Epithelial cell of proximal tubule (primary cell): Measurements from ENCODE around the gene ROR1. TPM values are rescaled to one million over a fixed set of nuclear protein-coding genes. Genes with fewer than 3 reads are reported as not detected.

ENCODE experiments used
- DNase-seq: peaks from one replicate; pipeline ENCODE4 v3.0.0-alpha.2; 2011; ENCODE audit warnings: low read depth
- H3K4me3 ChIP-seq: 2 replicates; pipeline ENCODE4 v1.5.1; 2011; ENCODE audit warnings: low read depth, mild to moderate bottlenecking, low read length
- total RNA-seq: library from RNA; depleted of rRNA; stranded (reverse); fragments of >200 nt; gene quantifications from 2 replicates; pipeline ENCODE4 v1.2.3, GENCODE V29; 2015
- TF ChIP-seq, protein P1 (sequence below): conservative IDR thresholded peaks from 2 replicates; pipeline ENCODE4 v1.5.1; 2012; ENCODE audit warnings: low read depth, mild to moderate bottlenecking, low read length

The ROR1 gene
- total RNA-seq, 1 donor from 2014 or later = 5.9 TPM

DNA sequence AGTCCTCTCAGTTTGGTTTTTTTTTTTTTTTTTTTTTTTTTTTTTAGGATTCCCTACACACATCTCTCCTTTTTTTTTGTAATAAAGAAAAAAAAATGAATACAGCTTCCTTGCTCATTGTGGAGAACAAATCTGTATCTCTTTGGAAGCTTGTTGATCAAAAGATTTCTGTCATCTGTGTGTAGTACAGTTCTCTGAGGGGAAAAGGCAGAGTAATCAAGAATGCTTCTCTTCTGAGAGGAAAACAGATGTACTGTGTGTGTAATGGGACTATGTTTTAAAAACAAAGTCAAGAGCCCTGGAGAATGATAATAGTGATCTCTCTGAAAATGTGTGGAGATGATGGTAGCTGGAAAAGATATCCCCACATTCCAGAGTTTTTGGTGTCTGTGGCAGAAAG is 16.5 kb upstream of the ROR1 start:
- DNase-seq = no peak

DNA sequence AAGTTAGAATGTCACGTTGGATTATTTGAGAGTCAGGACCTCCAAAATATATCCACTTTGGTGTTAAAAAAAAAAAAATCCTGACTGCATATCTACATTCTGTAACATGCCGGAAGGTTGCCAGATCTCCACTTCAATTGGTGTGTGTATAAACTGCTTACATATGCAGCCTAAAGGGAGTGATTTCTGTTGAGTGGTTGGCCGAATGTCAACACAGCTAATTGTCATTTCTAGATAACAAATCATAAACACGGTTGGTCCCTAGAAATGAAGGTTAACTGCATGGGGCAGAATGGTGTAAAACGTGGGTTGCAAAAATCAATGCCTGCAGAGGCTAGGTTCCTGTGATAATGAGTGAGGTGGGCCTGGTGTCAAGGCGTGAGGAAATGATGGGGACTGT is 15.0 kb upstream of the ROR1 start:
- H3K4me3 ChIP-seq = no peak overlapping the region
- TF ChIP-seq, protein P1, sequence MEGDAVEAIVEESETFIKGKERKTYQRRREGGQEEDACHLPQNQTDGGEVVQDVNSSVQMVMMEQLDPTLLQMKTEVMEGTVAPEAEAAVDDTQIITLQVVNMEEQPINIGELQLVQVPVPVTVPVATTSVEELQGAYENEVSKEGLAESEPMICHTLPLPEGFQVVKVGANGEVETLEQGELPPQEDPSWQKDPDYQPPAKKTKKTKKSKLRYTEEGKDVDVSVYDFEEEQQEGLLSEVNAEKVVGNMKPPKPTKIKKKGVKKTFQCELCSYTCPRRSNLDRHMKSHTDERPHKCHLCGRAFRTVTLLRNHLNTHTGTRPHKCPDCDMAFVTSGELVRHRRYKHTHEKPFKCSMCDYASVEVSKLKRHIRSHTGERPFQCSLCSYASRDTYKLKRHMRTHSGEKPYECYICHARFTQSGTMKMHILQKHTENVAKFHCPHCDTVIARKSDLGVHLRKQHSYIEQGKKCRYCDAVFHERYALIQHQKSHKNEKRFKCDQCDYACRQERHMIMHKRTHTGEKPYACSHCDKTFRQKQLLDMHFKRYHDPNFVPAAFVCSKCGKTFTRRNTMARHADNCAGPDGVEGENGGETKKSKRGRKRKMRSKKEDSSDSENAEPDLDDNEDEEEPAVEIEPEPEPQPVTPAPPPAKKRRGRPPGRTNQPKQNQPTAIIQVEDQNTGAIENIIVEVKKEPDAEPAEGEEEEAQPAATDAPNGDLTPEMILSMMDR = no peak
- DNase-seq = no peak

More for the DNA sequence above, 16.5 kb upstream of the ROR1 start:
- H3K4me3 ChIP-seq = no peak overlapping the region
- TF ChIP-seq, protein P1 = no peak

DNA sequence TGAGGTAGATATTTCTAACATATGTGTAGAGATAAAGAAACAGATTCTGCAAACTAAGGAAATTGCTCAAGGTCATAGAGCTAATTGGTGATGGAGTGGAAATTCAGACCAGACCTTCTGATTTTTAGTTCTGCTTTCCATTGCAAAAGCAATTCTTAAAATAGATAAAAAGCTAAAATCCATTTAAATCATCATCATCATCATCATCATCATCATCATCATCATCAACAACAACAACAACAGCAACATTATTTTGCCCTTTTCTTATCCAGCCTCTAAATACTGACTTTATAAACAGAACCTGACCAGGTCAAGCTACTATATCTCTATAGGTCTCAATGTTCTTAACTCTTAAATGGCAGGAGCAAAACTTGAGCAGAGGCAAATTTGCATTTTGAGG is 14.0 kb upstream of the ROR1 start:
- TF ChIP-seq, protein P1 = no peak
- H3K4me3 ChIP-seq = no peak overlapping the region

DNA sequence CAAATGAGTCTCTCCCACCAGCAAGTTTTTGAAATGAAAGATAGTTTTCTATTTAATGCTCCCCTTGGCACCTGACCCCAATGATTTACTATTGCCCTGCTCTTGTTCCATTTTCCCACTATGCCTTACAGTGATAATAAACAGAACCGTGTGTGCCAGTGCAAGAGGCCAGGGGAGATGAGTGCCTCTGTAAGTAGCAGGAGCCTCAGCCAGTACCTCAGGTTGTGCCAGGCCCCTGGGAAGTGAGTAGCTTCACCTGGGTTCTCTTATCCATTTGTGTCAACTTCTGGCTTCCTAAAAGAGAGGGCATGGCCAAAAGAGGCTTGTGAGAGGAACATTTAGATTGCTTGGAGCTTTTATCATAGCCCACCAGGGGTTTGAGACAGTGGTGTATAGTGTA is 3.4 kb upstream of the ROR1 start:
- no peak for DNase-seq
- H3K4me3 ChIP-seq = no peak overlapping the region
- TF ChIP-seq, protein P1 = no peak

More for the DNA sequence above, 14.0 kb upstream of the ROR1 start:
- DNase-seq = no peak

DNA sequence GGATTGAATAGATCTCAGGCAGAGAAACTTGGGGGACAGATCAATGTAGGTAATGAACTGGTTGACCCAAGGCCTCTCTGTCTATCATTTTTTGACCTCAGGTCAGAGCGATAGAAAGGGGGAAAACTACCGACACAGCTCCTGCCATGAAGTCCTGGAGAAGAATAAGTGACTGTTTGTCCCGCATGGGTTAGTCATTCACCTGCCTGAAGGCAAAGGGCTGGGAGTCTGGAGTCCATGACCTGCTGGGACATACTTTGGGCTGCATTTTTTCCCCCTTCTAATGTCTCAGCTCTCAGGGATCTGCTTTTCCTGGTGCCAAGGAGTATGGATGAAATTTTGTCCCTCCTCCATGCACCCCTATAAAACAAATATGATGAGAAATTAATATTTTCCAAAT is 1.6 kb upstream of the ROR1 start:
- TF ChIP-seq, protein P1 = no peak
- DNase-seq = no peak
- no peak overlapping the region for H3K4me3 ChIP-seq

DNA sequence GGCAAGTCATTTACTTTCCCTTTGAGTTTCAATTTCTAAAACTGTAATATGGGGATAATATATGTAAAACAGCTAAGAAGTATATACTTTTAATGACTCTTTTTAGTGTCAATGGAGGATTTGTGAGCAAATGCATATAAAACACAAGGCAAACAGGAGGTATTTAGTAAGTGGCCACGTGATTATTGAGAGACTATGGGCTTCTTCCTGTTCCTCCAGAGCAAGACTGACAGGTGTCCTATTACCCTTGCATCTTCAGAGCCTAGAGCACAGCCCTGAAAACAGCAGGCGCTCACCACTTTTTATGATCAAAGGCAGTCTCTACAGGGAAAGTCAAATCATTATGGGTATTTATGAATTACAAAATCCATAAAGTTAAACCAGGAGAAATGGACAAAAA is 941 bp upstream of the ROR1 start:
- TF ChIP-seq, protein P1 = no peak
- H3K4me3 ChIP-seq = no peak overlapping the region
- no peak for DNase-seq

DNA sequence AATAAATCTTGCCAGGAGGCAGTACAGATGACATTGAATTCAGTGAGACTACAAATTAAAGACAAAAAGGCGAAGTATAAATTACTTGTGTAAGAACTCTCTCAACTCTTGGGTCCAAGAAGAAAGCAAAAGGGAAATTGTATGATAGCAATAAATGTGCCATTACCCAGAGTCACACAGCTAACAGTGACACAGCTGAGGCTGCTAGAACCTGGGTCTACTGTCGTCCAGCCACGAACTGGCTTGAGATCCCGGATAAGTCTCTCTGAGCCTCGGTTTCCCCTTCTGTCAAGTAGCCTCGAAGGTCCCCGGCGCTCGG is 362 bp upstream of the ROR1 start:
- TF ChIP-seq, protein P1 = no peak
- no peak for DNase-seq
- H3K4me3 ChIP-seq = peak overlapping the region; percentile 80
